SK-N-MC (cell line): ENCODE measurements around the gene ASTN2.
"Not testable (repeated sequence)": the region's sequence is repeated elsewhere in the genome, so short reads cannot be mapped to it uniquely, and the experiment has no call there.

Source experiments
- DNase-seq: peaks from one replicate; pipeline ENCODE4 v3.0.0-alpha.2; 2011; ENCODE audit warnings: low read depth, low spot score
- H3K27ac ChIP-seq: fragments of 200-600 bp; sonication (generic); 2 replicates; pipeline ENCODE4 v1.5.1; 2016; ENCODE audit warnings: mixed run types
- H3K36me3 ChIP-seq: fragments of 200-600 bp; sonication (generic); 2 replicates; pipeline ENCODE4 v1.6.1; 2017; ENCODE audit warnings: antibody characterized with exemption, low read length, mixed read lengths; ENCODE audit not compliant: insufficient read depth
- H3K4me3 ChIP-seq: fragments of 200-600 bp; sonication (generic); 2 replicates; pipeline ENCODE4 v1.5.1; 2016
- H3K9ac ChIP-seq: fragments of 200-600 bp; sonication (generic); 2 replicates; pipeline ENCODE4 v1.8.0; 2017; ENCODE audit warnings: mixed run types, mixed read lengths; ENCODE audit not compliant: insufficient read length
- H3K9me3 ChIP-seq: fragments of 200-600 bp; sonication (generic); 2 replicates; pipeline ENCODE4 v1.6.1; 2017; ENCODE audit warnings: low read depth, mild to moderate bottlenecking, antibody characterized with exemption, low read length, moderate library complexity, mixed read lengths
- EZH2 ChIP-seq: fragments of 200-600 bp; sonication (generic); IDR thresholded peaks from one replicate; pipeline ENCODE4 v1.6.1; 2017; ENCODE audit warnings: antibody characterized with exemption
- FOXP2 ChIP-seq: optimal IDR thresholded peaks from 2 replicates; pipeline ENCODE3; 2011; ENCODE audit warnings: mild to moderate bottlenecking, moderate library complexity; ENCODE audit not compliant: insufficient read depth; ENCODE audit errors: extremely low read length, control extremely low read depth
- POLR2AphosphoS5 ChIP-seq: IDR thresholded peaks from 2 replicates; pipeline ENCODE4 v1.6.1; 2012; ENCODE audit warnings: mild to moderate bottlenecking, low read depth, low read length, borderline replicate concordance

ASTN2 gene

GRCh38 chr9:116913536-116913935 is 501.3 kb downstream of the ASTN2 start:
- Histone ChIP-seq H3K27ac (no peak overlapping the region), H3K9ac (no peak overlapping the region), H3K9me3 (no peaks in the 10 kb centered on the region), H3K4me3 (no peak overlapping the region), H3K36me3 (no peaks in the 10 kb centered on the region)
- TF ChIP-seq FOXP2: no peak
- TF ChIP-seq EZH2: no peak
- TF ChIP-seq POLR2AphosphoS5: no peak
- DNase-seq: no peak

- no peak overlapping the region for H3K9ac ChIP-seq
- no peak overlapping the region for H3K4me3 ChIP-seq
- H3K27ac ChIP-seq: no peak overlapping the region
- no peak for DNase-seq
- TF ChIP-seq POLR2AphosphoS5: no peak
- TF ChIP-seq EZH2: no peak
- TF ChIP-seq FOXP2: no peak
- H3K36me3 ChIP-seq: no peaks in the 10 kb centered on the region
- H3K9me3 ChIP-seq: no peaks in the 10 kb centered on the region
Measured at GRCh38 chr9:116910201-116910600, 504.7 kb downstream of the ASTN2 start.

DNA sequence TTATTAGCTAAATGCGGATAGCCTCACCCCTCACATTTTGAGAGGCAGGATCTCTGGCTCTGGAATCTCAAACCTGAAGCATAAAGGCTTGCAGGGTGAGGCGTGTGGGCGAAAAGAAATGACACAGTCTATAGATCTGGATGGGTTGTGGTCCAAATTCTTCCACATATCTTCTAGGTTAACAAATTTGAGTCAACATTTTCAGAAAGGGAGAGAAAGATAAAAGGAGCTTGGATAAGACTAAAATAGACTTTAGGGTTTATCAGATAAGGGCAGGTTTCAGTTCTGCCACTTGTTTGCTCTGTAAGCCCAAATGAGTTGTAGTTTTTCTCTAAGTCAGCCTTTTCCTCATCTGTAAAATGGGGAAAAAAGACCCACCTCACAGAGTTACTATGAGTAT is 506.9 kb downstream of the ASTN2 start:
- no peak for DNase-seq
- H3K27ac ChIP-seq: no peak overlapping the region
- H3K4me3 ChIP-seq: no peak overlapping the region
- H3K36me3 ChIP-seq: no peaks in the 10 kb centered on the region
- H3K9ac ChIP-seq: no peak overlapping the region
- TF ChIP-seq POLR2AphosphoS5 (no peak), FOXP2 (no peak), EZH2 (no peak)
- no peaks in the 10 kb centered on the region for H3K9me3 ChIP-seq

GRCh38 chr9:116905171-116905588 is 509.7 kb downstream of the ASTN2 start:
- H3K27ac ChIP-seq: no peak overlapping the region
- H3K9me3 ChIP-seq: no peaks in the 10 kb centered on the region
- H3K36me3 ChIP-seq: no peaks in the 10 kb centered on the region
- TF ChIP-seq FOXP2 (no peak), EZH2 (no peak), POLR2AphosphoS5 (no peak)
- no peak overlapping the region for H3K4me3 ChIP-seq
- no peak overlapping the region for H3K9ac ChIP-seq
- no peak for DNase-seq

DNA sequence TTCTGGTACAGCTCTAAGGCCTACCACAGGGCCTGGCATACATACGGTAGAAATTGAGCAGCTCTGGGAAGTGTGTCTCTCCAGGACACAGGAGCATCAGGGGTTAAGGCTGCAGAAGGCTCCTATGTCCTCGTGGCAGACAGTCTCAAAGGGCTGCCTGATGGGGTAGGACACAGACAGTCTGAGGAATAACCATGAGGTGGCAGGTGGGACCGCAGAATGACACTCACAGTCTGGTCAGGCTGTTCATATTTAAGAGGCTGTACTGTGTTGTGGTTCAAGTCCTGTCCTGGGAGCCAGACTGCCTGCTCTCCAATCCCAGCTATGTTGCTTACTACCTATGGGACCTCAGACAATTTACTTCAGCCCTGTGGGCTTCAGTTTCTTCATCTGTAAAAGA is 510.7 kb downstream of the ASTN2 start:
- no peaks in the 10 kb centered on the region for H3K9me3 ChIP-seq
- no peak for DNase-seq
- no peak overlapping the region for H3K9ac ChIP-seq
- no peak overlapping the region for H3K27ac ChIP-seq
- H3K36me3 ChIP-seq: no peaks in the 10 kb centered on the region
- H3K4me3 ChIP-seq: no peak overlapping the region
- TF ChIP-seq POLR2AphosphoS5: no peak
- TF ChIP-seq FOXP2: no peak
- no peak for TF ChIP-seq EZH2

- TF ChIP-seq POLR2AphosphoS5 (no peak), FOXP2 (no peak), EZH2 (no peak)
- Histone ChIP-seq H3K36me3 (no peaks in the 10 kb centered on the region), H3K9ac (no peak overlapping the region), H3K4me3 (no peak overlapping the region), H3K27ac (no peak overlapping the region), H3K9me3 (no peaks in the 10 kb centered on the region)
- DNase-seq: no peak
Measured at GRCh38 chr9:116901260-116901659, 513.6 kb downstream of the ASTN2 start.

DNA sequence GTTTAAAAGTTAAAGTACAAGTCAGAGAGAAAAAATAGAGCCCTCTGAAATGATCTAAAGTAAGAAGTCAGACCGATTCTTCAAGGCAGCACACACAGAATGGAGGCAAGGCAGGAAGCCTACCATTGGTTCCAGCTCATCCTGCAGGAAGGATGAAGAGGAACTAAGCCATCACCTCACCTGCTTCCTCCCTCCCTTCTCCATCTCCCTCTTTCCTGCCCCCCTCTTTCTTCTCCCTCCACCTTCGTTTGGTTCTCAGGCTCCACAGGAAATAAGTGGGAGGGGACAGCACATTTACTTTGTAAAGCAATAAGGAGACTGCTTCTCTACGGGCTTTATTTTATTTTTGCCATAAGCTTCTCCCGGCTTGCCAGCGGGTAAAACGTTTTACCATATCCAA is 514.3 kb downstream of the ASTN2 start:
- H3K9ac ChIP-seq: no peak overlapping the region
- no peak overlapping the region for H3K4me3 ChIP-seq
- no peak for TF ChIP-seq POLR2AphosphoS5
- no peaks in the 10 kb centered on the region for H3K9me3 ChIP-seq
- DNase-seq: no peak
- no peak overlapping the region for H3K27ac ChIP-seq
- H3K36me3 ChIP-seq: no peaks in the 10 kb centered on the region

- no peaks in the 10 kb centered on the region for H3K36me3 ChIP-seq
- no peak for DNase-seq
- TF ChIP-seq EZH2 (no peak), FOXP2 (no peak)
- H3K9ac ChIP-seq: no peak overlapping the region
- H3K9me3 ChIP-seq: no peaks in the 10 kb centered on the region
- no peak overlapping the region for H3K4me3 ChIP-seq
- H3K27ac ChIP-seq: no peak overlapping the region
Measured at GRCh38 chr9:116900007-116900367, 514.9 kb downstream of the ASTN2 start.

DNA sequence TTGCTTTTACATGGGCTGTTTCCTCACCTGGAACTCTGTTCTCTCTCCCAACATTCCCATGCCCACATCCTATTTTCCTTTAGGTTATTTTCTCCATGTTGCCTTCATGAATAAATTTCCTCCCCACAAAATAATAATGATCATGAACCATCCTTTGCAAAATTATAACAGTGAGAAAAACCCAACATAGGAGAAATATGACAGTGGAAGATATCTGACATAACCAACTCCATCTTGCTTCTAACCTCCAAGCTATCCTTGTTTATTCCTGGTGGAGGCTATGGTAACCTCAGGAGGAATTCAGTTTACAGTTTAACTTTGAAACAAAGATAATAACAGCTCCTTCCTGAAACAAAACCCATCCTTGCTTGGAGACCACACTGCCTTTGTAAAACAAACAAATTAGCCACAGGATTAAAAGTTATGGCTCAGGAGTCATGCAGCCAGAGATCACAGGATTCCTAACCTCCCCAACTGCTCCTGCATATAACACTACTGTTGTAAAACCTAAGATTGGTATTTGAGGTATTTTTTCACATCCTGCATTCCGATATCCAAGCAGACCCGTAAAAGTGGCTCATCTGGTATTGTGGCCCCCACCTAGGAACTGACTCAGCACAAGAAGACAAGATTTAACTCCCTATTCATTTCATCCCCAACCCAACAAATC is 515.4 kb downstream of the ASTN2 start:
- Histone ChIP-seq H3K9me3 (no peaks in the 10 kb centered on the region), H3K4me3 (no peak overlapping the region), H3K36me3 (no peaks in the 10 kb centered on the region), H3K27ac (no peak overlapping the region), H3K9ac (no peak overlapping the region)
- TF ChIP-seq FOXP2 (no peak), POLR2AphosphoS5 (no peak), EZH2 (no peak)
- DNase-seq: no peak

DNA sequence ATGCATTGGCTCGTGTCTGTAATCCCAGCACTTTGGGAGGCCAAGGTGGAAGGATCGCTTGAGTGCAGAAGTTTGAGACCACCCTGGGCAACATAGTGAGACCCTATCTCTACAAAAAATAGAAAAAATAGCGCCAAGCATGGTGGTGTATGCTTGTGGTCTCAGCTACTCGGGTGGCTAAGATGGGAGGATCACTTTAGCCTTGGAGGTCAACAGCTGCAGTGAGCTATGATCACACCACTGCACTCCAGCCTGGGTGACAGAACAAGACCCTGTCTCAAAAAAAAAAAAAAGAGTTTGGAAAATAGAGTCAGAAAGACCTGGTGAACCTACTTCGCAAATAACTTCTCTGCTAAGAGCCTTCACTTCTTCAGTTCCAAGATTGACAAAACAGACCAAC is 516.7 kb downstream of the ASTN2 start:
- H3K4me3 ChIP-seq, H3K27ac ChIP-seq, H3K9ac ChIP-seq, H3K9me3 ChIP-seq, H3K36me3 ChIP-seq, DNase-seq: not testable (repeated sequence)
